ENCODE data around the gene GALNT4.
A peak's percentile ranks its signal among the peaks of the same experiment; 100 is the strongest.

The GALNT4 gene

GRCh38 chr12:89497467-89497866 is 27.1 kb downstream of the GALNT4 start:
- TF ChIP-seq CTCF (IDR thresholded peaks at IDR 0.05; ENCODE audit: low read length, missing control alignments): no peak
- DNase-seq (ENCODE audit: low read depth): no peak
- H3K4me3 ChIP-seq (replicated peaks; ENCODE audit: low read depth, low read length): no peak overlapping the region

- DNase-seq (ENCODE audit: low read depth): peak; percentile 68
- H3K4me3 ChIP-seq (replicated peaks; ENCODE audit: low read depth, low read length): no peak overlapping the region
These were observed 27.6 kb downstream of the GALNT4 start for GRCh38 chr12:89497005-89497404.

GRCh38 chr12:89494411-89495231 is 30.0 kb downstream of the GALNT4 start:
- TF ChIP-seq CTCF (IDR thresholded peaks at IDR 0.05; ENCODE audit: low read length, missing control alignments): no peak
- no peak for DNase-seq (ENCODE audit: low read depth)
- H3K4me3 ChIP-seq (replicated peaks; ENCODE audit: low read depth, low read length): no peak overlapping the region

More at GRCh38 chr12:89497005-89497404, 27.6 kb downstream of the GALNT4 start:
- TF ChIP-seq CTCF (IDR thresholded peaks at IDR 0.05; ENCODE audit: low read length, missing control alignments): no peak

- H3K4me3 ChIP-seq (replicated peaks; ENCODE audit: low read depth, low read length): no peak overlapping the region
- no peak for DNase-seq (ENCODE audit: low read depth)
- no peak for TF ChIP-seq CTCF (IDR thresholded peaks at IDR 0.05; ENCODE audit: low read length, missing control alignments)
These were observed 30.8 kb downstream of the GALNT4 start for GRCh38 chr12:89493670-89494302.

- no peak overlapping the region for H3K4me3 ChIP-seq (replicated peaks; ENCODE audit: low read depth, low read length)
- TF ChIP-seq CTCF (IDR thresholded peaks at IDR 0.05; ENCODE audit: low read length, missing control alignments): no peak
- no peak for DNase-seq (ENCODE audit: low read depth)
These were observed 31.7 kb downstream of the GALNT4 start for GRCh38 chr12:89492883-89493282.

GRCh38 chr12:89490922-89491321 is 33.7 kb downstream of the GALNT4 start:
- DNase-seq (ENCODE audit: low read depth): no peak
- H3K4me3 ChIP-seq (replicated peaks; ENCODE audit: low read depth, low read length): no peak overlapping the region
- no peak for TF ChIP-seq CTCF (IDR thresholded peaks at IDR 0.05; ENCODE audit: low read length, missing control alignments)
